Prostate gland (tissue), 2 donors: ENCODE measurements around the gene BBS2. TPM values are rescaled to one million over a fixed set of nuclear protein-coding genes. Genes with fewer than 3 reads are reported as not detected.

Source experiments
- DNase-seq: peaks from one replicate; pipeline ENCODE4 v3.0.0-alpha.2; 2019; ENCODE audit warnings: low spot score
- H3K27ac ChIP-seq, 2 donors: fragments of 200-600 bp; sonication (generic); 2 replicates each; pipeline ENCODE4 v1.5.1; 2017 to 2019
- H3K27me3 ChIP-seq: fragments of 200-600 bp; sonication (generic); replicated peaks from 2 replicates; pipeline ENCODE4 v1.5.1; 2019; ENCODE audit not compliant: insufficient read depth
- H3K36me3 ChIP-seq, 2 donors: fragments of 200-600 bp; sonication (generic); 1 replicate in 1 of 2; 2 replicates in 1 of 2; pipeline versions ENCODE4 v1.5.1 to v1.8.1; 2017 to 2019
- H3K4me1 ChIP-seq: fragments of 200-600 bp; sonication (generic); replicated peaks from 2 replicates; pipeline ENCODE4 v1.5.1; 2019
- H3K4me3 ChIP-seq, 2 donors: fragments of 200-600 bp; sonication (generic); 2 replicates each; pipeline ENCODE4 v1.5.1; 2017 to 2019
- H3K9me3 ChIP-seq: fragments of 200-600 bp; sonication (generic); 2 replicates; pipeline ENCODE4 v1.5.1; 2017
- POLR2A ChIP-seq: fragments of 450-650 bp; IDR thresholded peaks from one replicate; pipeline ENCODE4 v1.6.1; 2016; ENCODE audit warnings: antibody characterized with exemption, mild to moderate bottlenecking
- POLR2AphosphoS5 ChIP-seq: sonication (generic); formaldehyde crosslinking; IDR thresholded peaks from one replicate; pipeline ENCODE4 v1.6.1; 2017; ENCODE audit warnings: antibody characterized with exemption
- WGBS: methylation state at CpG from one replicate; pipeline ENCODE4 v1.1.5; 2018; 5-methylcytosine and 5-hydroxymethylcytosine counted together
- intact Hi-C: fragments of 100-400 bp; cut with DNase I; formaldehyde crosslinking; loops from one replicate; pipeline ENCODE4 v1.14.2; 2022
- total RNA-seq, 2 donors: library from RNA; depleted of rRNA; stranded (reverse); fragments of >200 nt; gene quantifications; one replicate each; pipeline ENCODE4 v1.1.0, GENCODE V29; 2016
- TF ChIP-seq, protein P1 (sequence below), 4 experiments: fragments of 200-600 bp in 2 of 4; fragments of 450-650 bp in 2 of 4; sonication (generic) in 2 of 4; IDR thresholded peaks; 1 replicate in 3 of 4; 2 replicates in 1 of 4; pipeline ENCODE4 v1.5.1; 2016 to 2019; ENCODE audit warnings: antibody characterized with exemption in 4 of 4, mild to moderate bottlenecking in 2 of 4, moderate library complexity in 2 of 4

The BBS2 gene
- total RNA-seq, 2 donors from 2014 or later, result 68.9 to 70.5 TPM

DNA sequence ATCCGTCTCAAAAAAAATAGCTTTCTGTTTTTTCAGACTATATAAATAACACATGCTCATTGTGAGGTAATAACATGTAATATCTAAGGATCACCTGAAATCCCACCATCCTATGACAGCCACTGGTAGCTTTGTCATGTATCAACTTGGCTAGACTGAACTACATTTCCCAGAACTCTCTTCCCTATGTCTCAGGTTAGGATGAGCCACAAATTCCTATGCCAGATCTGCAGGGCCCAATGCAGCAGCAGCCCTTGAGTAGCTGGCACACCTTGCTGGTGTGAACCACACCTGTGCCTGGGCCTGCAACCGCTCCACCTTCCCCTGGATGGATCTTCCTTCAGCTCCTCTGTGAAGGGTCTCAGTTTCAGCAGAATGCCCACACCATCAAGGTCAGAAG, 40.4 kb downstream of the BBS2 start:
- no peak overlapping the region for H3K4me3 ChIP-seq
- TF ChIP-seq, protein P1, sequence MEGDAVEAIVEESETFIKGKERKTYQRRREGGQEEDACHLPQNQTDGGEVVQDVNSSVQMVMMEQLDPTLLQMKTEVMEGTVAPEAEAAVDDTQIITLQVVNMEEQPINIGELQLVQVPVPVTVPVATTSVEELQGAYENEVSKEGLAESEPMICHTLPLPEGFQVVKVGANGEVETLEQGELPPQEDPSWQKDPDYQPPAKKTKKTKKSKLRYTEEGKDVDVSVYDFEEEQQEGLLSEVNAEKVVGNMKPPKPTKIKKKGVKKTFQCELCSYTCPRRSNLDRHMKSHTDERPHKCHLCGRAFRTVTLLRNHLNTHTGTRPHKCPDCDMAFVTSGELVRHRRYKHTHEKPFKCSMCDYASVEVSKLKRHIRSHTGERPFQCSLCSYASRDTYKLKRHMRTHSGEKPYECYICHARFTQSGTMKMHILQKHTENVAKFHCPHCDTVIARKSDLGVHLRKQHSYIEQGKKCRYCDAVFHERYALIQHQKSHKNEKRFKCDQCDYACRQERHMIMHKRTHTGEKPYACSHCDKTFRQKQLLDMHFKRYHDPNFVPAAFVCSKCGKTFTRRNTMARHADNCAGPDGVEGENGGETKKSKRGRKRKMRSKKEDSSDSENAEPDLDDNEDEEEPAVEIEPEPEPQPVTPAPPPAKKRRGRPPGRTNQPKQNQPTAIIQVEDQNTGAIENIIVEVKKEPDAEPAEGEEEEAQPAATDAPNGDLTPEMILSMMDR (IDR thresholded peaks at IDR 0.05), result no peak
- TF ChIP-seq POLR2A (no peak), POLR2AphosphoS5 (no peak)
- peaks cover 0 to 5% of the 10 kb centered on the region in 2 donors for H3K36me3 ChIP-seq
- no peak for DNase-seq
- H3K4me1 ChIP-seq, result no peaks in the 10 kb centered on the region
- no peak overlapping the region for H3K27ac ChIP-seq
- WGBS, result 98% methylated on average over 2 of the region's 2 CpGs
- H3K27me3 ChIP-seq, result no peaks in the 10 kb centered on the region
- H3K9me3 ChIP-seq, result no peaks in the 10 kb centered on the region
- intact Hi-C loops, result no loop called here

GRCh38 chr16:56478281-56479049, 41.4 kb downstream of the BBS2 start:
- no peaks in the 10 kb centered on the region for H3K27me3 ChIP-seq
- H3K27ac ChIP-seq, result no peak overlapping the region
- H3K9me3 ChIP-seq, result no peaks in the 10 kb centered on the region
- no peak for TF ChIP-seq POLR2AphosphoS5
- TF ChIP-seq, protein P1 (IDR thresholded peaks at IDR 0.05), result no peak
- no peak for TF ChIP-seq POLR2A
- 76% methylated on average over 2 of the region's 2 CpGs for WGBS
- no peak for DNase-seq
- intact Hi-C loops, result no loop called here
- peaks cover 0 to 5% of the 10 kb centered on the region in 2 donors for H3K36me3 ChIP-seq
- H3K4me3 ChIP-seq, result no peak overlapping the region
- H3K4me1 ChIP-seq, result no peaks in the 10 kb centered on the region

DNA sequence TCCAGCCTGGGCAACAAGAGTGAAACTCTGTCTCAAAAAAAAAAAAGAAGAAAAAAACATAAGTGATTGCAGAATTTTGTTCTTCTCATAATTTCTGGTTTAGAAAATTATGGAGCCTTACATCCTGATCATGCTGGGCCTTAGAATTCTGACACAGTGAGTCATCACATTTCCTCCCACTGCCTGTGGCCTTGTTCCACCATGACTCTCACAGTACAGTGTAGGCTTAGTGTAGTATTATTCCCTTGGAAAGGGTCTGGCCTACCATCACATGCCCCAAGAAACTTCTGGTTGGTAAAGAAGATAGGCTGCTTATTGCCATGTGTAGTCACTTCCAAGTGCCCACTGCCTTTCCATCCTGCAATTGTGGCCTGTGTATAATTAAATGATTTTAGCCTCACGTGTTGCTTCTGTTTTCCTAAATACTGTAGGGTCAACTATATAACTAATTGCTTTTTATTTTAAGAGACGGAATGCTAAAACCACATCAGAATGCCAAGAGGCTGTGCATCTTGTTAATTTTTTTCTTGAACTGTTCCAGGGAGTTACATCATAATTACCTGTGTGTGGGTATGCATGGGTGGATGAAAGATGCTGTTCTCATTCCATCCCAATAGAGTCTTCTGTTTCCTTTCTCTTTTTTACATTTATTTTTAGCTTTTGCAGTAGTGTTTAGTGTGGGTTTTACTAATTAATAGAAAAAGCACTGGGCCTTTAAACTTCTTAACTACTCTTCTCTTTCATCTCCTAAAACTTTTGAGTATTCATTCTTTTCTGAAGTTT, 42.5 kb downstream of the BBS2 start:
- H3K36me3 ChIP-seq, result peaks cover 0 to 5% of the 10 kb centered on the region in 2 donors
- TF ChIP-seq, protein P1 (IDR thresholded peaks at IDR 0.05), result no peak
- no peak for TF ChIP-seq POLR2A
- no peak for TF ChIP-seq POLR2AphosphoS5
- no peak overlapping the region for H3K27ac ChIP-seq
- H3K4me1 ChIP-seq, result no peaks in the 10 kb centered on the region
- DNase-seq, result no peak
- H3K4me3 ChIP-seq, result no peak overlapping the region
- no peaks in the 10 kb centered on the region for H3K9me3 ChIP-seq
- intact Hi-C loops, result no loop called here
- WGBS, result 88% methylated on average over 2 of the region's 2 CpGs
- H3K27me3 ChIP-seq, result no peaks in the 10 kb centered on the region

DNA sequence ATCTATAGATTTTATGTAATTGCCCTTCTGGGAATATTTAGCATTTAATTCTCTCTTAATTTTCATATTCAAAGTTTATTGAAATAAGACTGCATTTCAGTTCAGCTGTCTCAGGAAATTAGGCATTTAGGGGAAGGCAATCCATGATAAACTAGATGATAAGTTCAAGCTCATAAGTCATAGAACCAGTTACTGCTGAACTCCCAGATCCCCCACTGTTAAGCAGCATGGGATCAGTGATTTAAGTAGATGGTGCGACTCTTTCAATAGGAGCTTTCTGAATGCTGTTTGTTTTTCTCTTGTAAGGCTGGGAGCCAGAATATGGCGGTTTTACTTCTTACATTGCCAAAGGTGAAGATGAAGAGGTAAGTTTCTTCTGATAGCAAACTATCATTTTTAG, 44.6 kb downstream of the BBS2 start:
- H3K36me3 ChIP-seq, result peaks cover 0 to 5% of the 10 kb centered on the region in 2 donors
- H3K27ac ChIP-seq, result no peak overlapping the region
- no peaks in the 10 kb centered on the region for H3K27me3 ChIP-seq
- H3K4me3 ChIP-seq, result no peak overlapping the region
- TF ChIP-seq, protein P1 (IDR thresholded peaks at IDR 0.05), result no peak
- TF ChIP-seq POLR2AphosphoS5 (no peak), POLR2A (no peak)
- no peak for DNase-seq
- no peaks in the 10 kb centered on the region for H3K4me1 ChIP-seq
- H3K9me3 ChIP-seq, result no peaks in the 10 kb centered on the region
- 74% methylated on average over 2 of the region's 2 CpGs for WGBS
- intact Hi-C loops, result no loop called here
